ENCODE results near the gene MXD1. TPM values are rescaled to one million over a fixed set of nuclear protein-coding genes. Genes with fewer than 3 reads are reported as not detected.

Gene MXD1
- total RNA-seq, 1 donor from 2014 or later: 4.6 TPM

GRCh38 chr2:69914164-69914949 is 552 bp upstream of the MXD1 start:
- Histone ChIP-seq H3K9me3 (no peaks in the 10 kb centered on the region), H3K27me3 (no peaks in the 10 kb centered on the region), H3K27ac (peak overlapping the region; percentile 92), H3K4me3 (peak overlapping the region; percentile 67 to 76), H3K36me3 (peaks cover 8 to 14% of the 10 kb centered on the region in 2 donors), H3K4me1 (peaks cover 0 to 17% of the 10 kb centered on the region in 2 donors)
- peak; percentile 100 for DNase-seq (ENCODE audit: low spot score in 2 of 2)
- intact Hi-C loops (cut with DNase I): loop anchor here (1.0 to 10.0 kb wide), 9 partner anchors 114 to 1310 kb away; partner anchors contain the start of genes C2orf42, PAIP2B, PCYOX1 and SNRPG
- TF ChIP-seq CTCF (IDR thresholded peaks at IDR 0.05): peak in 2 of 3 experiments; percentile 15 to 20

- no peaks in the 10 kb centered on the region for H3K27me3 ChIP-seq
- peak overlapping the region; percentile 89 to 90 for H3K27ac ChIP-seq
- peaks cover 3 to 7% of the 10 kb centered on the region in 2 donors for H3K36me3 ChIP-seq
- H3K4me1 ChIP-seq: peaks cover 0 to 17% of the 10 kb centered on the region in 2 donors
- H3K9me3 ChIP-seq: no peaks in the 10 kb centered on the region
- no peak for DNase-seq (ENCODE audit: low spot score in 2 of 2)
- H3K4me3 ChIP-seq: peak overlapping the region; percentile 81 to 89
- intact Hi-C loops (cut with DNase I): loop anchor here (10.0 kb wide), 1 partner anchor 1309 kb away; the partner anchor contains the start of gene PAIP2B
- no peak for TF ChIP-seq CTCF (IDR thresholded peaks at IDR 0.05)
Observed at GRCh38 chr2:69916106-69916505, 1.2 kb downstream of the MXD1 start.

- peak; percentile 19 to 80 for DNase-seq (ENCODE audit: low spot score in 2 of 2)
- intact Hi-C loops (cut with DNase I): loop anchor here (10.0 kb wide), 1 partner anchor 1307 kb away; the partner anchor contains the start of gene PAIP2B
- Histone ChIP-seq H3K27me3 (no peaks in the 10 kb centered on the region), H3K27ac (peak overlapping the region; percentile 76 to 85), H3K36me3 (peaks cover 7 to 21% of the 10 kb centered on the region in 2 donors), H3K4me3 (peak overlapping the region in 1 of 2 donors; percentile 23), H3K4me1 (peaks cover 0 to 17% of the 10 kb centered on the region in 2 donors), H3K9me3 (no peaks in the 10 kb centered on the region)
- no peak for TF ChIP-seq CTCF (IDR thresholded peaks at IDR 0.05)
Observed at GRCh38 chr2:69917852-69918251, 2.9 kb downstream of the MXD1 start.

GRCh38 chr2:69918401-69918800 is 3.5 kb downstream of the MXD1 start:
- intact Hi-C loops (cut with DNase I): loop anchor here (10.0 kb wide), 1 partner anchor 1306 kb away; the partner anchor contains the start of gene PAIP2B
- peaks cover 10 to 21% of the 10 kb centered on the region in 2 donors for H3K36me3 ChIP-seq
- H3K4me1 ChIP-seq: peaks cover 0 to 17% of the 10 kb centered on the region in 2 donors
- DNase-seq (ENCODE audit: low spot score in 2 of 2): no peak
- peak overlapping the region in 1 of 2 donors; percentile 23 for H3K4me3 ChIP-seq
- no peaks in the 10 kb centered on the region for H3K9me3 ChIP-seq
- no peaks in the 10 kb centered on the region for H3K27me3 ChIP-seq
- H3K27ac ChIP-seq: peak overlapping the region; percentile 76 to 85
- no peak for TF ChIP-seq CTCF (IDR thresholded peaks at IDR 0.05)

GRCh38 chr2:69923116-69923515 is 8.2 kb downstream of the MXD1 start:
- Histone ChIP-seq H3K36me3 (peaks cover 10 to 21% of the 10 kb centered on the region in 2 donors), H3K27ac (no peak overlapping the region), H3K9me3 (no peaks in the 10 kb centered on the region), H3K27me3 (no peaks in the 10 kb centered on the region), H3K4me3 (no peak overlapping the region), H3K4me1 (peaks cover 0 to 6% of the 10 kb centered on the region in 2 donors)
- intact Hi-C loops (cut with DNase I): no loop called here
- TF ChIP-seq CTCF (IDR thresholded peaks at IDR 0.05): no peak
- no peak for DNase-seq (ENCODE audit: low spot score in 2 of 2)

Measured in ascending aorta (tissue), 2 donors.